Myocyte (in vitro differentiated cells): Measurements from ENCODE around the gene CHCHD3. TPM values are rescaled to one million over a fixed set of nuclear protein-coding genes. Genes with fewer than 3 reads are reported as not detected.
"Not testable (repeated sequence)": the region's sequence is repeated elsewhere in the genome, so short reads cannot be mapped to it uniquely, and the experiment has no call there.

ENCODE experiments used
- DNase-seq: peaks from one replicate; pipeline ENCODE4 v3.0.0-alpha.2; 2012; ENCODE audit warnings: low read depth
- total RNA-seq: library from RNA; depleted of rRNA; stranded (reverse); fragments of >200 nt; gene quantifications from 2 replicates; pipeline ENCODE4 v1.2.3, GENCODE V29; 2014

Gene CHCHD3
- total RNA-seq, 1 donor from 2014 or later: 133 TPM

GRCh38 chr7:133009426-133010252 lies 72.3 kb downstream of the CHCHD3 start:
- DNase-seq: no peak

- no peak for DNase-seq
These were observed 73.9 kb downstream of the CHCHD3 start for GRCh38 chr7:133007961-133008360.

- DNase-seq: peak; percentile 68
These were observed 78.6 kb downstream of the CHCHD3 start for GRCh38 chr7:133003052-133003910.

GRCh38 chr7:133001727-133002126 lies 80.2 kb downstream of the CHCHD3 start:
- DNase-seq: no peak

- DNase-seq: no peak
These were observed 82.0 kb downstream of the CHCHD3 start for GRCh38 chr7:132999845-133000244.

- peak; percentile 9 for DNase-seq
These were observed 83.1 kb downstream of the CHCHD3 start for GRCh38 chr7:132998763-132999162.

- no peak for DNase-seq
These were observed 84.4 kb downstream of the CHCHD3 start for GRCh38 chr7:132997505-132997904.

- no peak for DNase-seq
These were observed 85.2 kb downstream of the CHCHD3 start for GRCh38 chr7:132996581-132997242.

GRCh38 chr7:132993377-132994013 lies 88.4 kb downstream of the CHCHD3 start:
- DNase-seq: no peak

- no peak for DNase-seq
These were observed 90.0 kb downstream of the CHCHD3 start for GRCh38 chr7:132991615-132992587.

- no peak for DNase-seq
These were observed 93.8 kb downstream of the CHCHD3 start for GRCh38 chr7:132988117-132988516.

GRCh38 chr7:132980402-132980801 lies 101.5 kb downstream of the CHCHD3 start:
- no peak for DNase-seq

GRCh38 chr7:132979524-132979923 lies 102.4 kb downstream of the CHCHD3 start:
- DNase-seq: no peak

- DNase-seq: peak; percentile 43
These were observed 104.7 kb downstream of the CHCHD3 start for GRCh38 chr7:132977234-132977633.

GRCh38 chr7:132972745-132973144 lies 109.1 kb downstream of the CHCHD3 start:
- DNase-seq: no peak

GRCh38 chr7:132970257-132970656 lies 111.6 kb downstream of the CHCHD3 start:
- no peak for DNase-seq

- DNase-seq: no peak
These were observed 112.4 kb downstream of the CHCHD3 start for GRCh38 chr7:132969520-132969919.

GRCh38 chr7:132967470-132967848 lies 114.4 kb downstream of the CHCHD3 start:
- not testable (repeated sequence) for DNase-seq

GRCh38 chr7:132966754-132967469 lies 115.0 kb downstream of the CHCHD3 start:
- no peak for DNase-seq
